GM12878 (cell line): ENCODE data around the gene TAS2R16. TPM values are rescaled to one million over a fixed set of nuclear protein-coding genes. Genes with fewer than 3 reads are reported as not detected.
A peak's percentile ranks its signal among the peaks of the same experiment; 100 is the strongest.

Experiments used
- ATAC-seq: fragments of 200-7000 bp; cut with Tn5 transposase; 3 replicates; pipeline ENCODE4 v1.9.1; 2020; ENCODE audit warnings: mild to moderate bottlenecking, moderate library complexity
- BruUV-seq: library from RNA; stranded (reverse); fragments of 400-500 nt; replicated peaks from 2 replicates; lab custom pipeline; 2021; lab: Mats Ljungman, UMichigan
- CTCF ChIA-PET: fragments of 300-600 bp; sonication (Branson Sonifier 250); formaldehyde crosslinking; extraction: SDS; loops from one replicate; lab custom pipeline; 2021; ENCODE audit warnings: inconsistent platforms; lab: Yijun Ruan, JAX
- POLR2A ChIA-PET: fragments of 350-600 bp; formaldehyde crosslinking; extraction: SDS; loops from one replicate; lab custom pipeline; 2021; ENCODE audit warnings: inconsistent platforms; lab: Charles Lee
- RAD21 ChIA-PET: fragments of 300-600 bp; sonication (Branson Sonifier 250); formaldehyde crosslinking; loops from one replicate; lab custom pipeline; 2023; ENCODE audit warnings: antibody characterized with exemption; ENCODE audit not compliant: unreplicated experiment; lab: Charles Lee
- SMC1A ChIA-PET: fragments of 300-600 bp; sonication (Branson Sonifier 250); formaldehyde crosslinking; loops from one replicate; lab custom pipeline; 2023; ENCODE audit not compliant: unreplicated experiment, uncharacterized antibody; lab: Charles Lee
- DNase-seq: peaks from one replicate; pipeline ENCODE4 v3.0.0-alpha.2; 2011; ENCODE audit warnings: low read depth, low spot score
- FAIRE-seq: peaks from 3 replicates; lab custom pipeline; 2011; peaks lifted over from hg19 to GRCh38; lab: Jason Lieb, UNC
- H2AFZ ChIP-seq: 2 replicates; pipeline ENCODE4 v1.6.0; 2011; ENCODE audit warnings: low read depth, low read length, control low read depth; ENCODE audit not compliant: control insufficient read depth
- H3K27ac ChIP-seq: 2 replicates; pipeline ENCODE4 v1.5.1; 2011; ENCODE audit warnings: control low read depth; ENCODE audit not compliant: control insufficient read depth, insufficient read depth
- H3K27me3 ChIP-seq, 2 experiments: replicated peaks in 1 of 2; 2 replicates each; pipeline versions ENCODE4 v1.6.0 to v1.6.1; 2011; ENCODE audit warnings: low read length in 1 of 2; ENCODE audit not compliant: control insufficient read depth in 2 of 2, insufficient read depth in 2 of 2
- H3K36me3 ChIP-seq, 2 experiments: 2 replicates each; pipeline ENCODE4 v1.5.1; 2011; ENCODE audit warnings: low read length in 1 of 2; ENCODE audit not compliant: control insufficient read depth in 2 of 2, insufficient read depth in 2 of 2
- H3K4me1 ChIP-seq: 2 replicates; pipeline ENCODE4 v1.6.1; 2011; ENCODE audit warnings: mild to moderate bottlenecking, low read length, moderate library complexity, mixed read lengths; ENCODE audit not compliant: control insufficient read depth, insufficient read depth
- H3K4me2 ChIP-seq: 2 replicates; pipeline ENCODE4 v1.6.0; 2011; ENCODE audit warnings: control low read depth; ENCODE audit not compliant: control insufficient read depth, insufficient read depth
- H3K4me3 ChIP-seq: fragments of 200-600 bp; sonication (generic); 2 replicates; pipeline ENCODE4 v1.5.1; 2016
- H3K79me2 ChIP-seq: 2 replicates; pipeline ENCODE4 v1.6.0; 2011; ENCODE audit warnings: low read length; ENCODE audit not compliant: control insufficient read depth, insufficient read depth
- H3K9ac ChIP-seq: 2 replicates; pipeline ENCODE4 v1.8.0; 2011; ENCODE audit warnings: low read length, control low read depth, mixed read lengths; ENCODE audit not compliant: control insufficient read depth, insufficient read depth
- H3K9me3 ChIP-seq: replicated peaks from 3 replicates; pipeline ENCODE4 v1.5.1; 2011; ENCODE audit warnings: mild to moderate bottlenecking, low read length; ENCODE audit not compliant: control insufficient read depth, insufficient read depth
- H4K20me1 ChIP-seq: 2 replicates; pipeline ENCODE4 v1.6.0; 2011; ENCODE audit not compliant: control insufficient read depth, insufficient read depth
- HDGF ChIP-seq: fragments of 450-650 bp; IDR thresholded peaks from 2 replicates; pipeline ENCODE4 v1.6.1; 2016; ENCODE audit warnings: antibody characterized with exemption
- JUNB ChIP-seq: IDR thresholded peaks from 2 replicates; pipeline ENCODE4 v1.6.1; 2016; ENCODE audit warnings: antibody characterized with exemption, mild to moderate bottlenecking
- PAX5 ChIP-seq: IDR thresholded peaks from 2 replicates; pipeline ENCODE4 v1.6.1; 2011; ENCODE audit warnings: low read depth, low read length, borderline replicate concordance
- SPI1 ChIP-seq: IDR thresholded peaks from 2 replicates; pipeline ENCODE4 v1.6.1; 2011; ENCODE audit warnings: low read depth, mild to moderate bottlenecking, low read length, moderate library complexity, borderline replicate concordance; ENCODE audit not compliant: insufficient read depth
- TARDBP ChIP-seq: IDR thresholded peaks from 2 replicates; pipeline ENCODE4 v1.6.1; 2016; ENCODE audit warnings: borderline replicate concordance
- ZNF217 ChIP-seq: fragments of 450-650 bp; IDR thresholded peaks from 2 replicates; pipeline ENCODE4 v1.6.1; 2017; ENCODE audit warnings: antibody characterized with exemption, mild to moderate bottlenecking
- WGBS: methylation state at CpG from one replicate; pipeline ENCODE4 v1.1.6; 2016; ENCODE audit warnings: low lambda C conversion rate; ENCODE audit not compliant: insufficient replicate concordance, insufficient coverage; ENCODE audit errors: missing lambda C conversion rate; 5-methylcytosine and 5-hydroxymethylcytosine counted together
- in situ Hi-C: fragments of 300-500 bp; cut with MboI; formaldehyde crosslinking; loops from 9 replicates; pipeline ENCODE4 v1.14.3; 2018; ENCODE audit warnings: mixed read lengths
- intact Hi-C: fragments of 100-400 bp; cut with micrococcal nuclease; formaldehyde crosslinking; loops from one replicate; pipeline ENCODE4 v1.14.2; 2022; ENCODE audit not compliant: unreplicated experiment
- polyA plus RNA-seq, 11 experiments: library from polyadenylated mRNA; depleted of rRNA in 4 of 11; unstranded in 6 of 11; stranded (reverse) in 5 of 11; fragments of >200 nt; fragmentation: Nextera tagmentation in 4 of 11; fragmentation: Illumina TruSeq in 1 of 11; extraction: Ambion mirVana in 4 of 11; extraction: Trizol in 1 of 11; gene quantifications; 1 replicate in 1 of 11; 2 replicates in 10 of 11; pipeline versions ENCODE4 v1.2.1 to v1.2.3, GENCODE V29; 2011 to 2016; ENCODE audit warnings: inconsistent platforms in 2 of 11, missing spikeins in 2 of 11, low read depth in 1 of 11
- total RNA-seq, 4 experiments: library from RNA; depleted of rRNA in 3 of 4; stranded (reverse); fragments of >200 nt in 3 of 4; fragmentation: Illumina TruSeq in 1 of 4; extraction: Trizol in 1 of 4; gene quantifications; 2 replicates each; pipeline versions ENCODE4 v1.2.1 to v1.2.3, GENCODE V29; 2013 to 2021
- TF ChIP-seq, protein P1 (sequence below): fragments of 450-650 bp; formaldehyde crosslinking; IDR thresholded peaks from 2 replicates; pipeline ENCODE4 v1.4.0; 2022; ENCODE audit warnings: mild to moderate bottlenecking, moderate library complexity
- TF ChIP-seq, protein P2 (sequence below): fragments of 150-350 bp; IDR thresholded peaks from 2 replicates; pipeline ENCODE4 v1.6.1; 2016; ENCODE audit warnings: low read depth, low read length
- TF ChIP-seq, protein P3 (sequence below): fragments of 450-650 bp; IDR thresholded peaks from 2 replicates; pipeline ENCODE4 v1.6.1; 2017; ENCODE audit warnings: antibody characterized with exemption, mild to moderate bottlenecking, moderate library complexity
- TF ChIP-seq, protein P4 (sequence below): fragments of 450-650 bp; IDR thresholded peaks from 2 replicates; pipeline ENCODE4 v1.6.1; 2014; ENCODE audit warnings: mild to moderate bottlenecking
- TF ChIP-seq, protein P5 (sequence below): IDR thresholded peaks from 2 replicates; pipeline ENCODE4 v1.6.1; 2011; ENCODE audit warnings: borderline replicate concordance, low read depth, mild to moderate bottlenecking, moderate library complexity, low read length; ENCODE audit not compliant: insufficient read depth, poor library complexity, severe bottlenecking

Gene TAS2R16
- total and polyA plus RNA-seq, 10 of the 15 experiments (the other 5 are each of a cell fraction or from before 2014, with no cell fraction given) = not detected

DNA sequence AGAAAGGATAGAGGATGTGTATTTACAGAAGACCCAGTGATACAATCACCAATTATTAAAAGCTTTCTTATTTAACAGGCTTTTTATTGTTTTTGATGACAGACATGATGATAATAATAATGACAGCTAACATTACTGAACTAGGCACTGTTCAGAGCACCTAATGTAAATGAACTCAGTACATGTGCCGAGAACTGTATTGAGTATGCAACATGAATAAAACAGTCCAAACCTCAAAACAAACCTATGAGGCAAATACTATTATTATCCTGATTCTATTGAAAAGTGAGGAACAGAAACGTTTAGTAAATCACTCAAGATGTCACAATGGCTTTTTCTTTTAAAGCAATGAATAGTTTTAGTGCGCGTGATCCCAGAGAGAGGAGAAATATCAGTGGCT, 27.1 kb downstream of the TAS2R16 start (continued):
- TF ChIP-seq, protein P1, sequence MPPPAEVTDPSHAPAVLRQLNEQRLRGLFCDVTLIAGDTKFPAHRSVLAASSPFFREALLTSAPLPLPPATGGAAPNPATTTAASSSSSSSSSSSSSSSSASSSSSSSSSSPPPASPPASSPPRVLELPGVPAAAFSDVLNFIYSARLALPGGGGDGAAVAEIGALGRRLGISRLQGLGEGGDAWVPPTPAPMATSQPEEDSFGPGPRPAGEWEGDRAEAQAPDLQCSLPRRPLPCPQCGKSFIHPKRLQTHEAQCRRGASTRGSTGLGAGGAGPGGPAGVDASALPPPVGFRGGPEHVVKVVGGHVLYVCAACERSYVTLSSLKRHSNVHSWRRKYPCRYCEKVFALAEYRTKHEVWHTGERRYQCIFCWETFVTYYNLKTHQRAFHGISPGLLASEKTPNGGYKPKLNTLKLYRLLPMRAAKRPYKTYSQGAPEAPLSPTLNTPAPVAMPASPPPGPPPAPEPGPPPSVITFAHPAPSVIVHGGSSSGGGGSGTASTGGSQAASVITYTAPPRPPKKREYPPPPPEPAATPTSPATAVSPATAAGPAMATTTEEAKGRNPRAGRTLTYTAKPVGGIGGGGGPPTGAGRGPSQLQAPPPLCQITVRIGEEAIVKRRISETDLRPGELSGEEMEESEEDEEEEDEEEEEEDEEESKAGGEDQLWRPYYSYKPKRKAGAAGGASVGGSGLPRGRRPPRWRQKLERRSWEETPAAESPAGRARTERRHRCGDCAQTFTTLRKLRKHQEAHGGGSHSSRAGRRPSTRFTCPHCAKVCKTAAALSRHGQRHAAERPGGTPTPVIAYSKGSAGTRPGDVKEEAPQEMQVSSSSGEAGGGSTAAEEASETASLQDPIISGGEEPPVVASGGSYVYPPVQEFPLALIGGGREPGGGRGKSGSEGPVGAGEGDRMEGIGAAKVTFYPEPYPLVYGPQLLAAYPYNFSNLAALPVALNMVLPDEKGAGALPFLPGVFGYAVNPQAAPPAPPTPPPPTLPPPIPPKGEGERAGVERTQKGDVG (CRISPR knock-in tag) = no peak
- TF ChIP-seq, protein P2, sequence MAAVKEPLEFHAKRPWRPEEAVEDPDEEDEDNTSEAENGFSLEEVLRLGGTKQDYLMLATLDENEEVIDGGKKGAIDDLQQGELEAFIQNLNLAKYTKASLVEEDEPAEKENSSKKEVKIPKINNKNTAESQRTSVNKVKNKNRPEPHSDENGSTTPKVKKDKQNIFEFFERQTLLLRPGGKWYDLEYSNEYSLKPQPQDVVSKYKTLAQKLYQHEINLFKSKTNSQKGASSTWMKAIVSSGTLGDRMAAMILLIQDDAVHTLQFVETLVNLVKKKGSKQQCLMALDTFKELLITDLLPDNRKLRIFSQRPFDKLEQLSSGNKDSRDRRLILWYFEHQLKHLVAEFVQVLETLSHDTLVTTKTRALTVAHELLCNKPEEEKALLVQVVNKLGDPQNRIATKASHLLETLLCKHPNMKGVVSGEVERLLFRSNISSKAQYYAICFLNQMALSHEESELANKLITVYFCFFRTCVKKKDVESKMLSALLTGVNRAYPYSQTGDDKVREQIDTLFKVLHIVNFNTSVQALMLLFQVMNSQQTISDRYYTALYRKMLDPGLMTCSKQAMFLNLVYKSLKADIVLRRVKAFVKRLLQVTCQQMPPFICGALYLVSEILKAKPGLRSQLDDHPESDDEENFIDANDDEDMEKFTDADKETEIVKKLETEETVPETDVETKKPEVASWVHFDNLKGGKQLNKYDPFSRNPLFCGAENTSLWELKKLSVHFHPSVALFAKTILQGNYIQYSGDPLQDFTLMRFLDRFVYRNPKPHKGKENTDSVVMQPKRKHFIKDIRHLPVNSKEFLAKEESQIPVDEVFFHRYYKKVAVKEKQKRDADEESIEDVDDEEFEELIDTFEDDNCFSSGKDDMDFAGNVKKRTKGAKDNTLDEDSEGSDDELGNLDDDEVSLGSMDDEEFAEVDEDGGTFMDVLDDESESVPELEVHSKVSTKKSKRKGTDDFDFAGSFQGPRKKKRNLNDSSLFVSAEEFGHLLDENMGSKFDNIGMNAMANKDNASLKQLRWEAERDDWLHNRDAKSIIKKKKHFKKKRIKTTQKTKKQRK = no peak

DNA sequence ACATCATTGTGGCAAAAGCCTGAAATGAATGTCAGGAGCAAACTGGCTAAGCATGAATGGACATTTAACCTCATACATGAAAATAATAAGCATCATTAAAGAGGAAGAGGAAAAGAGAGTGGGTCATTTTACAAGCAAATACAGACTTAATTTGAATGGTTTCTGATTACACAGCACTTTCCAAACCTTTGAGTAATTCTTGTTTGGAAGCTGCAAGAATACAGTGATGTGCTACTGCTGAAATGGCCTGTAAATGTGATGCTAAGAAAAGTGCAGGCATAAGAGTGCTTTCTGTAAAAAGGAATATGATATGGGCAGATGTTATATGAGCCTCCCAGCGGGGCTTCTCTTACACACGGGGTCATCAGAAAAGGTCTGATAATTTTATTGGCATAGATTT, 30.2 kb downstream of the TAS2R16 start:
- intact Hi-C loops (no loop called here), in situ Hi-C loops (no loop called here)
- Histone ChIP-seq H3K4me3 (no peak overlapping the region), H3K79me2 (no peaks in the 10 kb centered on the region), H3K27me3 (no peaks in the 10 kb centered on the region), H2AFZ (no peak overlapping the region), H3K9me3 (no peaks in the 10 kb centered on the region), H3K9ac (no peak overlapping the region), H3K27ac (no peak overlapping the region), H4K20me1 (no peaks in the 10 kb centered on the region), H3K4me1 (no peaks in the 10 kb centered on the region), H3K36me3 (no peaks in the 10 kb centered on the region), H3K4me2 (no peak overlapping the region)
- BruUV-seq = no TSS peak
- RAD21 ChIA-PET = no interaction called here
- WGBS = 16% methylated on average over 2 of the region's 2 CpGs
- peak; percentile 28 for ATAC-seq
- DNase-seq = no peak
- POLR2A ChIA-PET = no interaction called here
- SMC1A ChIA-PET = no interaction called here
- FAIRE-seq = no peak
- CTCF ChIA-PET = no interaction called here
- TF ChIP-seq, protein P3, sequence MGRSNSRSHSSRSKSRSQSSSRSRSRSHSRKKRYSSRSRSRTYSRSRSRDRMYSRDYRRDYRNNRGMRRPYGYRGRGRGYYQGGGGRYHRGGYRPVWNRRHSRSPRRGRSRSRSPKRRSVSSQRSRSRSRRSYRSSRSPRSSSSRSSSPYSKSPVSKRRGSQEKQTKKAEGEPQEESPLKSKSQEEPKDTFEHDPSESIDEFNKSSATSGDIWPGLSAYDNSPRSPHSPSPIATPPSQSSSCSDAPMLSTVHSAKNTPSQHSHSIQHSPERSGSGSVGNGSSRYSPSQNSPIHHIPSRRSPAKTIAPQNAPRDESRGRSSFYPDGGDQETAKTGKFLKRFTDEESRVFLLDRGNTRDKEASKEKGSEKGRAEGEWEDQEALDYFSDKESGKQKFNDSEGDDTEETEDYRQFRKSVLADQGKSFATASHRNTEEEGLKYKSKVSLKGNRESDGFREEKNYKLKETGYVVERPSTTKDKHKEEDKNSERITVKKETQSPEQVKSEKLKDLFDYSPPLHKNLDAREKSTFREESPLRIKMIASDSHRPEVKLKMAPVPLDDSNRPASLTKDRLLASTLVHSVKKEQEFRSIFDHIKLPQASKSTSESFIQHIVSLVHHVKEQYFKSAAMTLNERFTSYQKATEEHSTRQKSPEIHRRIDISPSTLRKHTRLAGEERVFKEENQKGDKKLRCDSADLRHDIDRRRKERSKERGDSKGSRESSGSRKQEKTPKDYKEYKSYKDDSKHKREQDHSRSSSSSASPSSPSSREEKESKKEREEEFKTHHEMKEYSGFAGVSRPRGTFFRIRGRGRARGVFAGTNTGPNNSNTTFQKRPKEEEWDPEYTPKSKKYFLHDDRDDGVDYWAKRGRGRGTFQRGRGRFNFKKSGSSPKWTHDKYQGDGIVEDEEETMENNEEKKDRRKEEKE = no peak
- TF ChIP-seq PAX5 (no peak), ZNF217 (no peak), SPI1 (no peak), HDGF (no peak), TARDBP (no peak), JUNB (no peak)
- TF ChIP-seq, protein P4, sequence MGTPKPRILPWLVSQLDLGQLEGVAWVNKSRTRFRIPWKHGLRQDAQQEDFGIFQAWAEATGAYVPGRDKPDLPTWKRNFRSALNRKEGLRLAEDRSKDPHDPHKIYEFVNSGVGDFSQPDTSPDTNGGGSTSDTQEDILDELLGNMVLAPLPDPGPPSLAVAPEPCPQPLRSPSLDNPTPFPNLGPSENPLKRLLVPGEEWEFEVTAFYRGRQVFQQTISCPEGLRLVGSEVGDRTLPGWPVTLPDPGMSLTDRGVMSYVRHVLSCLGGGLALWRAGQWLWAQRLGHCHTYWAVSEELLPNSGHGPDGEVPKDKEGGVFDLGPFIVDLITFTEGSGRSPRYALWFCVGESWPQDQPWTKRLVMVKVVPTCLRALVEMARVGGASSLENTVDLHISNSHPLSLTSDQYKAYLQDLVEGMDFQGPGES = no peak
- TF ChIP-seq, protein P5, sequence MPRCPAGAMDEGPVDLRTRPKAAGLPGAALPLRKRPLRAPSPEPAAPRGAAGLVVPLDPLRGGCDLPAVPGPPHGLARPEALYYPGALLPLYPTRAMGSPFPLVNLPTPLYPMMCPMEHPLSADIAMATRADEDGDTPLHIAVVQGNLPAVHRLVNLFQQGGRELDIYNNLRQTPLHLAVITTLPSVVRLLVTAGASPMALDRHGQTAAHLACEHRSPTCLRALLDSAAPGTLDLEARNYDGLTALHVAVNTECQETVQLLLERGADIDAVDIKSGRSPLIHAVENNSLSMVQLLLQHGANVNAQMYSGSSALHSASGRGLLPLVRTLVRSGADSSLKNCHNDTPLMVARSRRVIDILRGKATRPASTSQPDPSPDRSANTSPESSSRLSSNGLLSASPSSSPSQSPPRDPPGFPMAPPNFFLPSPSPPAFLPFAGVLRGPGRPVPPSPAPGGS = no peak
